Measurements from ENCODE around the gene MTM1. TPM values are rescaled to one million over a fixed set of nuclear protein-coding genes. Genes with fewer than 3 reads are reported as not detected.

MTM1 gene
- total and polyA plus RNA-seq, 12 donors: 2.4 to 14.0 (median 10.2) TPM

- DNase-seq (no peak), ATAC-seq (no peak)
- H3K4me1 ChIP-seq: peaks cover 0 to 20% (median 0%) of the 10 kb centered on the region in 9 donors
- intact Hi-C loops (cut with DNase I): no loop called here
- WGBS, 2 donors: 76 to 87% methylated on average over 6 of the region's 6 CpGs
- no peak overlapping the region for H3K4me3 ChIP-seq
- TF ChIP-seq CTCF (IDR thresholded peaks at IDR 0.05): no peak
- no peak overlapping the region for H3K27ac ChIP-seq
- H3K9me3 ChIP-seq: peaks cover 0 to 23% (median 0%) of the 10 kb centered on the region in 11 donors
- no peaks in the 10 kb centered on the region for H3K36me3 ChIP-seq
- peaks cover 0 to 4% (median 0%) of the 10 kb centered on the region in 7 donors for H3K27me3 ChIP-seq
Measured at GRCh38 chrX:150540965-150541364, 27.5 kb upstream of the MTM1 start.

- Histone ChIP-seq H3K27me3 (peaks cover 0 to 4% (median 0%) of the 10 kb centered on the region in 7 donors), H3K36me3 (no peaks in the 10 kb centered on the region), H3K4me3 (no peak overlapping the region), H3K9me3 (peaks cover 0 to 4% (median 0%) of the 10 kb centered on the region in 11 donors), H3K27ac (peak overlapping the region in 2 of 10 donors; percentile 28 to 55), H3K4me1 (peaks cover 0 to 36% (median 11%) of the 10 kb centered on the region in 9 donors)
- DNase-seq: no peak
- ATAC-seq: no peak
- WGBS, 2 donors: 95 to 97% methylated on average over 4 of the region's 4 CpGs
- TF ChIP-seq CTCF (IDR thresholded peaks at IDR 0.05): no peak
- intact Hi-C loops (cut with DNase I): no loop called here
Measured at GRCh38 chrX:150542846-150543229, 25.6 kb upstream of the MTM1 start.

- peak overlapping the region in 4 of 10 donors; percentile 14 to 55 (median 37) for H3K27ac ChIP-seq
- no peak for DNase-seq
Measured at GRCh38 chrX:150543230-150544155, 24.9 kb upstream of the MTM1 start.

More at GRCh38 chrX:150543230-150544155, 24.9 kb upstream of the MTM1 start:
- intact Hi-C loops (cut with DNase I): no loop called here
- 71 to 74% methylated on average over 13 of the region's 13 CpGs for WGBS, 2 donors
- H3K36me3 ChIP-seq: no peaks in the 10 kb centered on the region
- H3K9me3 ChIP-seq: no peaks in the 10 kb centered on the region
- H3K4me1 ChIP-seq: peaks cover 0 to 43% (median 11%) of the 10 kb centered on the region in 9 donors
- no peak for TF ChIP-seq CTCF (IDR thresholded peaks at IDR 0.05)
- ATAC-seq: peak in 3 of 8 donors; percentile 12 to 29 (median 19)
- H3K27me3 ChIP-seq: peaks cover 0 to 4% (median 0%) of the 10 kb centered on the region in 7 donors
- H3K4me3 ChIP-seq: no peak overlapping the region
